SW 1271 (cell line): ENCODE data around the gene RGCC.
"Not testable (repeated sequence)": the region's sequence is repeated elsewhere in the genome, so short reads cannot be mapped to it uniquely, and the experiment has no call there.

ENCODE experiments used
- DNase-seq, 2 experiments: peaks; one replicate each; lab custom pipeline; 2025; lab: John Stamatoyannopoulos, UW

Gene RGCC, protein sequence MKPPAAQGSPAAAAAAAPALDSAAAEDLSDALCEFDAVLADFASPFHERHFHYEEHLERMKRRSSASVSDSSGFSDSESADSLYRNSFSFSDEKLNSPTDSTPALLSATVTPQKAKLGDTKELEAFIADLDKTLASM

DNA sequence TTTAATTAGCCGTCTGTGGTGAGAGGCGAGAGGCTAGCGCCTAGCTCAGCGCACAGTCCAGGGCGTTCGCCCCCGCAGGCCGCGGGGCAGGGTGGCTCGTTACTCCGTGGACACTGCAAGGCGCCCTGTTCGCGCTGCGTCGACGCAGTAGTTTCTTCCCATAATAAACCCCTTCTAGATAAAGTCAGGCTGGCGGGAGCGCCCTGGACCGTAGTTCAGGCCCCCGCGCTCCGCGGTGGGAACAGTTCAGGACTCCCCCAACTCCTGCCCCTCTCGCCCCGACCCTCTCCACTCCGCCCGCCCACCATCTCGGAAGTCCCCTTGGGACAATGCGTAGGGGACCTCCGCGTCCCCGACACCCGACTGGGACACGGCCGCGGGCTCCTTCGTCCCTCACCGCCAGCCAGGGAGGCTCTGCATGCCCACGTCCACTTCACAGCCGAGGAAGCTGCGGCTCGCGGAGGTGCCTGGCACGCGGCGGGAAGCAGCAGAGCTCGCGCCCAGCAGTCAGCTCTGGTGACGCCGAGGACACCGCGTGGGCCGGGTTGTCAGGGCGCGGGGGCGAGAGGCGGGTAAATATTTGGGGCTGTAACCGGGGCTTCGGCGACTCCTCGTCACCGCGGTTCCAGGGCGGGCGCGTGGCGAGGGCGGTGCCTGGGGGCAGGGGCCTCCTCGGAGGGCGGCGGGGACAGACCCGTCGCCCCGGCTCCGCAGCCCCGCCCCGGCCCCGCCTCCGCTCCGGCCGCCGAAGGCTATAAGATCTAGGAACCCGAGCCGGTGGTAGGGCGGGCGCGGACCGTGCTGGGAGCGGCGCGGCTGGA lies at the start of gene RGCC:
TSS of gene RGCC (plus strand) at position 783 of the 821 bp plus-strand sequence. CDS start 158 bp downstream, outside the sequence.
- DNase-seq: peak; percentile 7 to 45

DNA sequence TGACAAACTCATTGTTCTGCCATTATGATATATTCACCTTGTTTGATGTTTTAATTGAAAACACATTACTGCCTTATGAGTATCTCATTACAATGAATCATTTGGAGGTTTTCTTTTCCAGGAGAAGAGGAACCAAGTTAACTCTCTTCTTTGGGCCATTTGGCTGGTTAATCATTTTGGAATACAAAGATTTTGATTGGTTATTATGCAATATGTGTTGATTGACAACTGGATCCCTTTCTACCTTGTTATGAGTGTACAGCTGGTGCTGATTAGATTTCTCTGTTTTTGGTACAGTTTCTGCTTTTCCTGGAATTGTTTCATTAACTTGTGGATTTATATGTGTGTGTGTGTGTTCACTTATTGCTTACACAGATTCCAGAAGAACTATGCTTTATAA lies 49.2 kb upstream of the RGCC start:
- no peak for DNase-seq

DNA sequence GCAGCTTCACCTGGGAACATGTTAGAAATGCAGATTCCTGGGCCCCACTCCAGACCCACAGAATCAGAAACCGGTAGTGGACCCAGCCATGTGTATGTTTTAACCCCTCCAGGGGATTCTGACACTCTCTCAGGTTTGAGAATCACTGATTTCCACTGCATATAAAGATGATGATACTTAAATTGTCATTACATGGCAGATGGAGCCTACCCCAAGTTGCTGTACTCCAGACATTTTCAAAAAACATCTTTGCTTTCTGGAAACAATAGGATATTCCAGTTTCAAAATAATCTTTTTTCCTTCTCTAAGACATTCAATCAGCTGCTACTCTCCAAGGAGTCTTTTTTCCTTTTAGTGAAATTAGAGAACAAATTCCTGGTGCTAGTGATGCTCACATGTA lies 48.6 kb upstream of the RGCC start:
- DNase-seq: no peak

DNA sequence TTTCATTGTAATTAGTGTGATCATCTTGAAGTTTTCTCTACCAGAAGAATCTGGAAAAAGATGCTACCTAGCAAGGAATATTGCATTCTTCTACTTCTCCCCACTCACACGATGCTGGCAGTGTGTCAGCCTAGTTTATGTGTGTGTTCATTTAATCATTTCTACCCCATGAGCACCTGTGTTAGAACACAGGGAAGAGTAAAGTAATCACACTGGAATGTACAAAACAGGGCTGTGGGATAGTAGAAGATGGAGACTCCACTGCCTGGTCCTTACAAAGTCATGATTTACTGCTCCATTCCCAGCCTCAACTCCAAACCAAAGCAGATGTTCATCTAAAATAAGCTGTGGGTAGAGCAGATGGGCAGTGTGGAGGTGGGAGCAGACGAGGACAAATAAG lies 47.7 kb upstream of the RGCC start:
- DNase-seq: no peak

DNA sequence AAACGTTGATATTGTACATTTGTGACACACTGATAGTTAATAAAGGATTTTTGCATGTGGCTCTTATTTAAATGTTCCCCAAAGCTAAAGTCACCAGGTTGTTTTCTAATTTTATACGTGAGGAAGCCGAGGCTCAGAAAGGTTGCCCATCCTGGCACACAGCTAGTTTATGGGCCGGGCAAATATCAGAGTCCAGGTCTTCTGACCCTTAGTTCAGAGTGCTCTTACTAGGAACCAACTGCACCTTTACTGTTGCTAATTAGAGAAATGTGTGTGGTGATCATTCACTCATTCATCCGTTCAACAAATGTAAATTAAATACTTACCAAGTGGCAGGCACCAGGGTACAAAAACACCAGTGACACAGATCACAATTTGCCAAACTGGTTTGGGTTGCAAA lies 46.3 kb upstream of the RGCC start:
- DNase-seq: no peak

DNA sequence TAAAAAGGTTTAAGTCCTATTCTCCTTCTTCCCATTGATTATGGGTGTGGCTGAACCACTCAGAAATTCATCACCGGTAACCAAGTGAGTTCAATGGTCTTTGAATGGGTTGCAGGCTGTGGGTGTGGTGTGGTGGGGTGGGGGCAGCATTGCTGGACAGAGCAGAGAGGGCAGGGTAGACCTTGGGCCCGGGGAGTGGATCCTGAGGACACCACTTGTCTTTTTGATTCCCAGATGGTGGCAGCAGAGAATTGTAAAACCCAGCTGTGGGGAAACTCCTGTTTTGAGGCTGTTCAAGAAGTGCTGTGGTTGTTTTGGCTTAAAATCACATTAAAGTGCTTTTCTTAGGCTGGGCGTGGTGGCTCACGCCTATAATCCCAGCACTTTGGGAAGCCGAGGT lies 45.8 kb upstream of the RGCC start:
- no peak for DNase-seq

DNA sequence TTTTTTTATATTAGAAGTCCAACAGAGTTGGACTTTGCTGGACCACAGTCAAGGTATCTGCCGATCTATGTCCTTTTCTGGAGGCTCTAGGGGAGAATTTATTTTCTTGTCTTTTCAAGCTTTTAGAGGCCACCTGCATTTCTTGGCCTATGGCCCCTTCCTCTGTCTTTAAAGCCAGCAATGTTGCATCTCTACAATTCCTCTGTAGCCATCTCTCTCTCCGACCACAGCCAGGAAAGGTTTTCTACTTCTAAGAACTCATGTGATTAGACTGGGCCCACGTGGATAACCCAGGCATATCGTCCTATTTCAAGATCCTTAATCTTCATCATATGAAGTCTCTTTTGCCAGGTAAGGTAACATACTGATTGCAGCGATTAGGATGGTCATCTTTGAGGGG lies 43.5 kb upstream of the RGCC start:
- no peak for DNase-seq

DNA sequence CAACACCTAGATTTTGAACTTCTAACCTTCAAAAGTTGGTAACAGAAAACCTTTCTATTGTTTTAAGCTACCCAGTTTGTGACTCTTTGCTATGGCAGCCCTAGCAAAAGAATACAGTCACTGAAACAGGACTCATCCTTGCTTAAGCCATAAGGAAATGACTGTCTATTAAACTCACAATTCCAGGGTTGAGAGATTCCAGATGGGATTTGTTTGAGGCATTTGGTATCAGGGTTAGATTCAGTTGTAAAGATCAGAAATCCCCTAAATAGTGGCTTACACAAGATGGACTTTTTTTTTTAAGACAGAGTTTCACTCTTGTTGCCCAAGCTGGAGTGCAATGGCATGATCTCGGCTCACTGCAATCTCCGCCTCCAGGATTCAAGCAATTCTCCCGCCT lies 41.1 kb upstream of the RGCC start:
- no peak for DNase-seq

DNA sequence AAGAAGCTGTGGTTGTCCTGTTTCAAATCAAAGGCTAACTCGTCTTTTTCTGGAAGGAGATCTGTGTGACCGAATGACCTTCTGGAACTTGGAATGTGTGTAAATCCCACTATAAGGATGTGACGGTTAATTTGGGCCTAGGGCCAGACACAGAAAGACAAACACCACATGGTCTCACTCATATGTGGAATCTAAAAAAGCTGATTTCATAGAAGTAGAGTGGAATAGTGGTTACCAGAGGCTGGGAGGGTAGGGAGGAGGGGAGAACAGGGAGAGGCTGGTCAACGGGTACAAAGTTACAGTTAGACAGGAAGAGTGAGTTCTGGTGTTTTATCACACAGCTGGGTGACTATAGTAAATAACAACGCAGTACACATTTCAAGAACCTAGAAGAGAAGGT lies 39.3 kb upstream of the RGCC start:
- no peak for DNase-seq

DNA sequence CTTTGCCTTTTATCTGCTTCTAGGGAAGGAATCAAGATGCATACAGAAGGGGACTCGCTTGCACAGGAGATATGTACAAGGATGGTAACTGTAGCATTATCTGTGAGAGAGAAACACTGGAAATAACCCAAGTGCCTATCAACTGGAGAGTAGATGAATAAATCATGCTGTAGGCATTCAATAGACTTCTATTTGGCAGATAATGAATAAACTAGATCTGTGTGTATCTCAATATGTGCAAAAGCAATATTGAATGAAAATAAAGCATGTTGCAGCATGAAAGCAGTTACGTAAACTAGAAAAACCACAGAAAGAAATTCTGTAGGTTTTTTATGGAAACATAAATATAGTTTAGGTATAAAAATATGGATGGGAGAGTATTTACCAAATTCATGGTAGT lies 38.6 kb upstream of the RGCC start:
- no peak for DNase-seq

DNA sequence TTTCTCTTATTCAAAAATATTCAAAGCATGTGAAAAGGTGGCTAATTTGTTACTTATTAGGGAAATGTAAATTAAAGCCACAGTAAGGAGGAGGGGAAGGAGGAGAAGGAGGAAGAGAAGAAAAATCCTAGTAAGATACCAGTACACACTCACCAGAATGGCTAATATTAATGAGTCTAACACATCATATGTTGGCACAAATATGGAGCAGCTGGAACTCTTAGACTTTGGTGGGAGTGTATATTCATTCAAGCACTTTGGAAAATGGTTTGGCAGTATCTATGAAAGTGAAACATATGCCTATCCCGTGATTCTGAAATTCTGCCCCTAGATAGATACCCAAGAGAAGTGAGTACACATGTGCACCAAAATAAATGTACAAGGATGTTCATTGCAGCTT lies 38.1 kb upstream of the RGCC start:
- no peak for DNase-seq

DNA sequence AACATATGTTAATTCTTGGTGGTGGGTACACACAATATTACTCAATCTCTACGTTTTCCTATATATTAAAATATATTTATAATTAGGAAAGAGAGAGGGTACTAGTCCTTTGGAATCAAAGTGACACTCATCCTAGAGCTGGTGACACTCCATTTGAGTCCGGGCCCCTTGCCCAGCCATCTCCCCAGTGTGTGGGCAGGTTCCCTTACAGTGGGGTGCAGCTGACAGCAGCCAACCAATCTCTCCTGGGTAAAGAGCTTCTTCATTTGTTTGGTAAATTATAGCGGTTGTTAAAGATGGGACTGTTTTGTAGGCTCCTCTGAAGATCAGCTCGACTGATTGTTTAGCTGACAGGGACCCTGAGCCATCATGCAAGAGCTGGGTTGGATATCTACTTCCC lies 37.2 kb upstream of the RGCC start:
- no peak for DNase-seq

DNA sequence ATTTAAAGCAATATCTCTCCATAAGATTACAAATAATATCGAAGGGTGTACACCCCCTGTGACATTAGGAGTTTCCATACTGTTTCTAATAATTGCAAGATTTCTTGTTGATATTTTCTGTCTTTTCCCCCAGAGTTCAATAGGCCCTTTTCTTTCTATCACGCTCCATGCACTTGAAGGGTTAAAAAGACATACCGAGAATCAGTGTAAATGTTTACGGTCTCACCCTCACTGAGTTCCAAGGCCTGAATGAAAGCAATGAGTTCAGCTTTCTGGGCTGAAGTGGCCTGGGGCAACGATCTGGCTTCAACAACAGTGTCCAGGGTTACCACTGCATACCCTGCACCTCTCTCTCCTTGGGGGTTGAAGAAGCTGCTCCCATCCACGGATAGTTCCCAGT lies 36.0 kb upstream of the RGCC start:
- DNase-seq: not testable (repeated sequence)

DNA sequence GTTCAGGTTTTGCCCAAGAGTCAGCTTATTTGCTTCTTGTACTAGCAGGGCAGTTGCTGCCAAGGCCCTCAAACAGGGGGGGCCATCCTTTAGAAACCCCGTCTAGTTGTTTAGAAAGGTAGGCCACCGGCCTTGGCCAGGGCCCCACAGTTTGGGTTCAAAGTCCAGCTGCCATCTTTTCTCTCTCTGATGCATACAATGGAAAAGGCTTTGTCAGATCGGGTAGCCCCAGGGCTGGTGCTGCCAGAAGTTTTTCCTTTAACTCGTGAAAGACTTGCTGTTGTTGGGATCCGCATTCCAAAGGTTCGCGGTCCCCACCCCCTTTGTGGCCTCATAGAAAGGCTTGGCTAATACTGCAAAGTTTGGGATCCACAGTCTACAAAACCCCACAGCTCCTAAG lies 35.4 kb upstream of the RGCC start:
- DNase-seq: not testable (repeated sequence)

DNA sequence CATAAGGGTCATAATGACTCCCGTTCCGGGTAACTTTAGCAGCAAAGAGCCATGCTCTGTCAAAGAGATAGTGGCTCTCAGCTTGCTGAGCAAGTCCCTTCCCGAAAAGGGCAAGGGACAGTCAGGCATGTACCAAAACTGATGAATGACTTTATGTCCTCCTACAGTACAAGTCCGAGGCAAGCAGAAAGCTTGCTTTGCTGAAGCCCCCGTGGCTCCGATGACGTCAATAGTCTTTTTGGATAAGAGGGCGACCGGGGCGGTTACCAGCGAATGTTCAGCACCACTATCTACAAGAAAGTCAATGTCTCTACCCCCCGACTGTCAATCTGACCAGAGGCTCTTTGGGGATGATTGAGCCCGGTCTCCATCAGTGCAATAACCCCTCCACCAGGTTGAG lies 34.1 kb upstream of the RGCC start:
- not testable (repeated sequence) for DNase-seq

DNA sequence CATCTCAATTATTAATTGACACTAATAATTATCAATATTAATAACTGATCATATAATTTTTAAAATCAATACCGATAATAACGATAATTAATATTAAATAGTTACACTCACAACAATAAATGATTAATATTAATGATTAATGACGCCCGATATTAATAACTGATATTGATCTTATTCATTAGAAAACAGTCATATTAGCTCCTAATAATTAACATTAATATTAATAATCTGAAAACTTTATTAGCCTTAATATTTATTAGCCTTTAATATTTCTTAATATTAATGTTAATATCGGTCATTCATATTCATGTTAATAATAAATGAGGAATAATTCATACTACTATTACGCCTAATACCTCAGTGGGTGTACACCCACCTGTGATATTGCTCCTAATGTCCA lies 32.7 kb upstream of the RGCC start:
- DNase-seq: not testable (repeated sequence)

DNA sequence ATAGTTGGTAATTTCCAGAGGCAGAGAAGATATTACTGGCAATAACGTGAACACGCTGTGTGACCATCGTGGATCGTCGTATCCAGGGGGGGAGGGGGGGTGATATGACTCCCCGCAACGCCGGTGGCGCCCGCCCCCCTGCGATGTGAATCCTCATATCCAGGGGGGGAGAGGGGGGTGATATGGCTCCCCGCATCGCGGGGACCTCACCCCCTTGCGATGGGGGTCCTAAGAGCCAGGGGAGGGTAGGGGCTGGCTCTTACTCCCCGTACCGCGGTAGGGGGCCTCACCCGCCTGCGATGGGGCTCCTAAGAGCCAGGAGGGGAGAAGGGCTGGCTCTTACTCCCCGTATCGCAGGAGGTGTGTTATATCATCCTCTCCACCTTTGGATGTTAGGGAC lies 31.3 kb upstream of the RGCC start:
- DNase-seq: no peak

DNA sequence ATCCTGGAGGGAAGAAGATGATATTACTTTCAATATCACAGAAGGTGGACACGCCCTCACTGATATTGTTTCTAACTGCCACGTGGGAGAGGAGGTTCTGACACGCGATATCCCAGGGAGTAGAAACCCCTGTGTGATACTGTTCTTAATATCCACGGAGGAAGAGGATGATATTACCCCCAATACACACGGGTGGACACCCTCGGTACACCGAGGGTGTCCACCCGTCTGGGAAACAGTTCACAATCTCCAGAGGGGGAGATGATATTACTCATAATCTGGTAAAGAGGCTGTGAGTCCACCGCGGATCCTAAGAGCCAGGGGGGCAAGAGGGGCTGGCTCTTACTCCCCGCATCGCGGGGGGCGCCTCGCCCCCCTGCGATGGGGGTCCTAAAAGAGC lies 29.7 kb upstream of the RGCC start:
- DNase-seq: peak; percentile 4 to 6

DNA sequence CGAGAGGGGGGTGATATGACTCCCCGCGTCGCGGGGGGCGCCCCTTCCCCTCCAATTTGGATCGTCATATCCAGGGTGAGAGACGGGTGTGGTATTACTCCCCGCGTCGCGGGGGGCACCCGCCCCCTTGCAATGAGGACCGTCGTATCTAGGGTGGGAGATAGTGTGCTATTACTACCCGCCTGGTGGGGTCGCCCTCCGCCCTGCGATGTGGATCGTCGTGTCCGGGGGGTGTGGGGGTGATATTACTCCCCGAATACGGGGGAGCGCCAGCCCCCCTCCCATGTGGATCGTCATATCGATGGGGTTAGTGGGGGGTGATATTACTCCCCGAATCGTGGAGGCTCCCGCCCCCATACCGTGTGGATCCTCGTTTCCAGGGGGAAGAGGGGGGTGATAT lies 29.2 kb upstream of the RGCC start:
- no peak for DNase-seq

DNA sequence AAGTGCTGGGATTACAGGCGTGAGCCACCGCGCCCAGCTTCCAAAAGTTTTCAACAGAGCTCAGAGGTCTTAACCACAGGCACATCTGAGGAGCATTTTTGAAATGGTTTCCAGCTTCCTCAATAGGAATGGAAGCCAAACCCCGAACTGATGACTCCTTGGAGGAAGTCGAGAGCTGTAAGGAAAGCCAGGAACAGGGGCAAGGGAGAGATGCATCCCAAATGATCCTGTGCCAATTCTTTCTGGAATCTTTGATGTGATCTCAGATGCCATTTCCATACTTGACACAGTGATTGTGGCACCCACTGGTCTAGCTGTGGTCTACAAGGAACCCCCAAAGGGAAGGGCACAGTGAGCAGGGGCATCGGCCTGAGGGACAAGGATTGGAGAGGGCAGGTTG lies 23.3 kb upstream of the RGCC start:
- not testable (repeated sequence) for DNase-seq

DNA sequence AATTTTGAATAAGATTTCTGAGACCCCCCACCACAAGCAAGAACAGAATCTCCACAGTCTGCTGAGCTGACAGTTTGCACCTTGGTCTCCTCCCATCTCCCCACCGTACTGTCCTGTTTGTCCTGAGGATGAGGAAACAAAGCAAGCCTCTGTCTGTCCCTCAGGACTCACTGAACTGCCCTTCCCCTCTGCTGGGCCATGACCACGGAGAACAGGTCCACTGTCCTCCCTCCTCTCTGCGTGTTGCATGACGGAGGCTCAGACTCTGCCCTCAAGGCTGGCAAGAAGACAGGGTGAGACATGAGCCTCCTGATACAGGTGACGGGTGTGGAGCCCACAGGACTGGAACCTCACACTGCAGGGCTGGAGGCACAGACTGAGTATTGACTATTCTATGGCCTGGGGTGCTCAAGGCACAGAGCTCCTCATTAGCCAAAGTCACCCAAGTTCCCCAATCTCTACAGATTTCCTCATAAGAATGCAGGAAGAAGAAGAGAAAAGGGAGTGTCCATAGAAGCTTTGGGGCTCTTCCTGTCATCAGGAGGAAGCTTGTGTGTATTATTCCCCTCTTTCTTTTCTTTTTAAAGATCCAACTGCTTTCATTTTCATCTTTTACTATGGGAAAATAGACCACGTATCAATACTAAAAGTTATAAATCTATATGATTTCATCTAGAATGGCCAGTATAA lies 22.4 kb upstream of the RGCC start:
- no peak for DNase-seq

DNA sequence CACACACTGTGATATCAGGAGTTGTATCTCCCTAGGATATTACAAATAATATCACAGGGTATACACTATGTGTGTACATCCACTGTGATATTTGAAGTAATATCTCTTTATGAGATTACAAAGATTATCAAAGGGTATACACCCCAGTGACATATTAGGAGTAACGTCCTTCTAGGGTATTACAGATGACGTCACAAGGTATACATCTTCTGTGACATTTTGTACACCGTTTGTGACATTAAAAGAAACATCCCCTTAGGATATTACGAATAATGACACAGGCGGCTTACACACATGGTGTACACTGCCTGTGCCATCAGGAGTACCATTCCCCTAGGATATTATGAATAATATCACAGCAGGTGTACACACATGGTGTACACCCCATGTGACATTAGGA lies 13.4 kb upstream of the RGCC start:
- DNase-seq: no peak

DNA sequence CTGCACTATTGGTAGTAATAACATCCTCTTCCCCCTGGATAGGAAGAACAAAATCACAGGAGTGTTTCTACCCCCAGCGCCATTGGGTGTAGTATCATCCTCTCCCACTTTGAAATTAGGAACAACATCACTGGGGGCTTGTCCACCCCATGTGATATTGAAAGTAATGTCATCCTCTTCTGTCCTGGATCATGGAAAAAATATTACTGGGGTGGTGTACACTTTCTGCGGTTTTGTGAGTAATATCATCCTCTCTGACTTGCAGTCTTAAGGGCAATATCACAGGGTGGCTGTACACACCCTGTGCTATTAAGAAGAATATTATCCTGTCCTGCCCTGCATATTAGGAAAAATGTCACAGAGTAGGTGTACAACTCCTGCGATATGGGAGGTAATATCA lies 4.9 kb upstream of the RGCC start:
- DNase-seq: no peak
